Muscle of back (tissue), 13 donors: ENCODE data around the gene RABL3. TPM values are rescaled to one million over a fixed set of nuclear protein-coding genes. Genes with fewer than 3 reads are reported as not detected.
"Not testable (repeated sequence)": the region's sequence is repeated elsewhere in the genome, so short reads cannot be mapped to it uniquely, and the experiment has no call there.

Experiments
- DNase-seq, 3 donors: peaks; one replicate each; pipeline versions ENCODE4 v3.0.0 to v3.0.0-alpha.2; 2013
- long read RNA-seq, 9 donors: transcript quantifications; one replicate each; lab custom pipeline, GENCODE V29; 2026
- polyA plus RNA-seq, 10 donors: library from polyadenylated mRNA; unstranded; fragments of 120-200 nt; gene quantifications; one replicate each; pipeline ENCODE4 v1.2.1, GENCODE V29; 2013; ENCODE audit not compliant: insufficient read length in 10 of 10

Gene RABL3
- 10 to 100 TPM; 14.5 to 25.6 (median 21.4) TPM for polyA plus RNA-seq
- long read RNA-seq, donor 1, partial matches to known transcripts: 0 of 4 reads
- long read RNA-seq, donor 1, other reads (novel, unspliced or antisense): 0 of 4 reads
- long read RNA-seq, donor 2, partial matches to known transcripts: 0 of 3 reads
- long read RNA-seq, donor 2, other reads (novel, unspliced or antisense): 0 of 3 reads
- long read RNA-seq, donor 3: 0 reads
- long read RNA-seq, donor 4, partial matches to known transcripts: 0 of 3 reads
- long read RNA-seq, donor 4, other reads (novel, unspliced or antisense): 0 of 3 reads
- long read RNA-seq, donor 5, partial matches to known transcripts: 0 of 3 reads
- long read RNA-seq, donor 5, other reads (novel, unspliced or antisense): 0 of 3 reads
- long read RNA-seq, donor 6, transcript RABL3-201 (8 exons, 3,883 nt): major isoform, 5 of 5 reads
- long read RNA-seq, donor 6, partial matches to known transcripts: 0 of 5 reads
- long read RNA-seq, donor 6, other reads (novel, unspliced or antisense): 0 of 5 reads
- long read RNA-seq, donor 7, partial matches to known transcripts: 0 of 4 reads
- long read RNA-seq, donor 7, other reads (novel, unspliced or antisense): 0 of 4 reads
- long read RNA-seq, donor 8, partial matches to known transcripts: 0 of 3 reads
- long read RNA-seq, donor 8, other reads (novel, unspliced or antisense): 0 of 3 reads
- long read RNA-seq, donor 9: 0 reads

- DNase-seq: peak; percentile 99 to 100 (median 99)
Measured at GRCh38 chr3:120742198-120742848, at the start of gene RABL3, which contains the start of gene GTF2E1. Gene RABL3 (minus strand): TSS chr3:120742516. CDS start chr3:120742507, 9 bp downstream. Gene GTF2E1 (plus strand): TSS chr3:120742744. CDS start chr3:120750553, 7,809 bp downstream.

- peak in 1 of 3 donors; percentile 82 for DNase-seq
Measured at GRCh38 chr3:120791913-120792312, 49.6 kb upstream of the RABL3 start.

GRCh38 chr3:120791010-120791409, 48.7 kb upstream of the RABL3 start:
- no peak for DNase-seq

- peak; percentile 2 to 45 (median 30) for DNase-seq
Measured at GRCh38 chr3:120785832-120786231, 43.5 kb upstream of the RABL3 start.

GRCh38 chr3:120780977-120781376, 38.7 kb upstream of the RABL3 start:
- DNase-seq: peak in 1 of 3 donors; percentile 26

- DNase-seq: no peak
Measured at GRCh38 chr3:120778776-120779175, 36.5 kb upstream of the RABL3 start.

- no peak for DNase-seq
Measured at GRCh38 chr3:120775411-120775810, 33.1 kb upstream of the RABL3 start.

GRCh38 chr3:120773932-120774331, 31.6 kb upstream of the RABL3 start:
- no peak for DNase-seq

- no peak for DNase-seq
Measured at GRCh38 chr3:120772081-120772480, 29.8 kb upstream of the RABL3 start.

- no peak for DNase-seq
Measured at GRCh38 chr3:120770891-120771290, 28.6 kb upstream of the RABL3 start.

GRCh38 chr3:120769436-120769835, 27.1 kb upstream of the RABL3 start:
- no peak for DNase-seq

- no peak for DNase-seq
Measured at GRCh38 chr3:120767106-120767505, 24.8 kb upstream of the RABL3 start.

- DNase-seq: no peak
Measured at GRCh38 chr3:120766576-120766975, 24.3 kb upstream of the RABL3 start.

- no peak for DNase-seq
Measured at GRCh38 chr3:120765830-120766493, 23.6 kb upstream of the RABL3 start.

GRCh38 chr3:120764206-120764605, 21.9 kb upstream of the RABL3 start:
- no peak for DNase-seq

GRCh38 chr3:120763601-120764000, 21.3 kb upstream of the RABL3 start:
- DNase-seq: no peak

GRCh38 chr3:120762615-120763014, 20.3 kb upstream of the RABL3 start:
- peak in 1 of 3 donors; percentile 69 for DNase-seq

GRCh38 chr3:120758551-120758950, 16.2 kb upstream of the RABL3 start:
- DNase-seq: not testable (repeated sequence)

GRCh38 chr3:120756061-120756460, 13.7 kb upstream of the RABL3 start:
- no peak for DNase-seq

GRCh38 chr3:120753810-120754209, 11.5 kb upstream of the RABL3 start:
- no peak for DNase-seq

GRCh38 chr3:120752865-120753264, 10.5 kb upstream of the RABL3 start:
- no peak for DNase-seq

GRCh38 chr3:120752230-120752629, 9.9 kb upstream of the RABL3 start:
- no peak for DNase-seq
